HEK293T (cell line): Measurements from ENCODE around the gene CYP2S1.

Experiments
- CTCF ChIA-PET: fragments of 350-600 bp; formaldehyde crosslinking; extraction: SDS; loops from one replicate; lab custom pipeline; 2021; ENCODE audit warnings: antibody characterized with exemption, inconsistent platforms; lab: Yijun Ruan, JAX
- POLR2A ChIA-PET: fragments of 350-600 bp; formaldehyde crosslinking; extraction: SDS; loops from one replicate; lab custom pipeline; 2020; ENCODE audit warnings: antibody characterized with exemption, inconsistent platforms; lab: Yijun Ruan, JAX
- DNase-seq: peaks from one replicate; pipeline ENCODE4 v3.0.0; 2012; ENCODE audit warnings: mixed read lengths; ENCODE audit errors: extremely low spot score
- ARNT ChIP-seq: fragments of 450-650 bp; IDR thresholded peaks from 2 replicates; pipeline ENCODE4 v1.6.1; 2017; ENCODE audit warnings: mild to moderate bottlenecking
- BHLHE40 ChIP-seq: fragments of 450-650 bp; IDR thresholded peaks from 2 replicates; pipeline ENCODE4 v1.6.1; 2016; ENCODE audit warnings: mild to moderate bottlenecking, moderate library complexity, borderline replicate concordance
- CTBP1 ChIP-seq: fragments of 450-650 bp; IDR thresholded peaks from 2 replicates; pipeline ENCODE4 v1.6.1; 2016; ENCODE audit warnings: borderline replicate concordance
- ELF4 ChIP-seq: fragments of 450-650 bp; IDR thresholded peaks from 2 replicates; pipeline ENCODE4 v1.6.1; 2017; ENCODE audit warnings: antibody characterized with exemption
- FOXA1 ChIP-seq: fragments of 450-650 bp; IDR thresholded peaks from 2 replicates; pipeline ENCODE4 v1.6.1; 2016; ENCODE audit warnings: mild to moderate bottlenecking
- FOXK2 ChIP-seq: fragments of 450-650 bp; IDR thresholded peaks from 2 replicates; pipeline ENCODE4 v1.6.1; 2016; ENCODE audit warnings: mild to moderate bottlenecking
- FOXM1 ChIP-seq: fragments of 450-650 bp; IDR thresholded peaks from 2 replicates; pipeline ENCODE4 v1.6.1; 2017; ENCODE audit warnings: mild to moderate bottlenecking, borderline replicate concordance
- HDGF ChIP-seq: fragments of 450-650 bp; IDR thresholded peaks from 2 replicates; pipeline ENCODE4 v1.6.1; 2017; ENCODE audit warnings: antibody characterized with exemption, borderline replicate concordance
- L3MBTL2 ChIP-seq: fragments of 450-650 bp; conservative IDR thresholded peaks from 2 replicates; pipeline ENCODE4 v1.6.1; 2016; ENCODE audit warnings: mild to moderate bottlenecking
- LEF1 ChIP-seq: fragments of 450-650 bp; IDR thresholded peaks from 2 replicates; pipeline ENCODE4 v1.6.1; 2017; ENCODE audit warnings: mild to moderate bottlenecking, borderline replicate concordance
- NFRKB ChIP-seq: fragments of 450-650 bp; IDR thresholded peaks from 2 replicates; pipeline ENCODE4 v1.6.1; 2016; ENCODE audit warnings: mild to moderate bottlenecking, moderate library complexity
- SP1 ChIP-seq: fragments of 450-650 bp; IDR thresholded peaks from 2 replicates; pipeline ENCODE4 v1.6.1; 2017
- SUZ12 ChIP-seq: fragments of 450-650 bp; IDR thresholded peaks from 2 replicates; pipeline ENCODE4 v1.6.1; 2016; ENCODE audit warnings: mild to moderate bottlenecking
- TARDBP ChIP-seq: fragments of 450-650 bp; IDR thresholded peaks from 2 replicates; pipeline ENCODE4 v1.6.1; 2016
- ZNF384 ChIP-seq: fragments of 450-650 bp; IDR thresholded peaks from 2 replicates; pipeline ENCODE4 v1.6.1; 2016
- TF ChIP-seq, protein P1 (sequence below): fragments of 450-650 bp; IDR thresholded peaks from 2 replicates; pipeline ENCODE4 v1.6.1; 2016

CYP2S1 gene

DNA sequence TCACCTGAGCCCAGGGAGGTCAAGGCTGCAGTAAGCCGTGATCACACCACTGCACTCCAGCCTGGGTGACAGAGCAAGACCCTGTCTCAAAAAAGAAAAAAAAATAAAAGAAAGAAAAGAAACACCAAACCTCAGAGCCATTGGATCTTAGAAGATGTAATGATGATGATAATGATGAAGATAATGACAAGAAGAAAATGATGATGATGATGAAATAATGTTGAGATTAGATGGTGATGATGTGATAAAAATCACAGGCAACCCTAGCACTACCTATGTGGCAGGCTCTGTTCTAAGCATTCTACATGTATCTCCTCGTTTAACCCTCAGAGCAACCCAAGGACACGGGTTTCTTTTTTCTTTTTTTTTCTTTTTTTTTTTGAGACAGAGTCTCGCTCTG is 51.1 kb downstream of the CYP2S1 start:
- TF ChIP-seq ARNT (no peak), CTBP1 (no peak), LEF1 (no peak), FOXK2 (no peak), TARDBP (no peak), SUZ12 (no peak), L3MBTL2 (no peak), HDGF (no peak)
- ChIA-PET POLR2A (no interaction called here), CTCF (no interaction called here)
- DNase-seq = no peak

DNA sequence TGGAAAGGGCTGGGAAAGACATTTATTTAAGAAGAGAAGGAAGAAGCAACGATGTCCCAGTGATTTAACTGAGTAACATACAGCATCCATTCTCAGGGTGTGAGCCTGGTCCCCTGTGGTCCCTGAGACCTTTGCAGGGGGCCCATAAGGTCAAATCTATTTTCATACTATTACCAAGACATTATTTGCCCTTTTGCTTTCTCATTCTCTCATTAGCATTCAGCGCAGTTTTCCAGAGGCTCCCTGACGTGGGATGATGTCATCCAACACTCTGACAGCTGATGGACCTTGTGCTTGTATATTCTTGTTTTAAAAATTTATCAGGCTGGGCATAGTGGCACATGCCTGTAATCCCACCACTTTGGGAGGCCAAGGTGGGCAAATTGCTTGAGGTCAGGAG is 52.8 kb downstream of the CYP2S1 start:
- POLR2A ChIA-PET = no interaction called here
- CTCF ChIA-PET = no interaction called here
- DNase-seq = no peak
- no peak for TF ChIP-seq L3MBTL2
- TF ChIP-seq CTBP1 = no peak
- TF ChIP-seq TARDBP = no peak
- TF ChIP-seq, protein P1, sequence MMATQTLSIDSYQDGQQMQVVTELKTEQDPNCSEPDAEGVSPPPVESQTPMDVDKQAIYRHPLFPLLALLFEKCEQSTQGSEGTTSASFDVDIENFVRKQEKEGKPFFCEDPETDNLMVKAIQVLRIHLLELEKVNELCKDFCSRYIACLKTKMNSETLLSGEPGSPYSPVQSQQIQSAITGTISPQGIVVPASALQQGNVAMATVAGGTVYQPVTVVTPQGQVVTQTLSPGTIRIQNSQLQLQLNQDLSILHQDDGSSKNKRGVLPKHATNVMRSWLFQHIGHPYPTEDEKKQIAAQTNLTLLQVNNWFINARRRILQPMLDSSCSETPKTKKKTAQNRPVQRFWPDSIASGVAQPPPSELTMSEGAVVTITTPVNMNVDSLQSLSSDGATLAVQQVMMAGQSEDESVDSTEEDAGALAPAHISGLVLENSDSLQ = no peak
- no peak for TF ChIP-seq LEF1

DNA sequence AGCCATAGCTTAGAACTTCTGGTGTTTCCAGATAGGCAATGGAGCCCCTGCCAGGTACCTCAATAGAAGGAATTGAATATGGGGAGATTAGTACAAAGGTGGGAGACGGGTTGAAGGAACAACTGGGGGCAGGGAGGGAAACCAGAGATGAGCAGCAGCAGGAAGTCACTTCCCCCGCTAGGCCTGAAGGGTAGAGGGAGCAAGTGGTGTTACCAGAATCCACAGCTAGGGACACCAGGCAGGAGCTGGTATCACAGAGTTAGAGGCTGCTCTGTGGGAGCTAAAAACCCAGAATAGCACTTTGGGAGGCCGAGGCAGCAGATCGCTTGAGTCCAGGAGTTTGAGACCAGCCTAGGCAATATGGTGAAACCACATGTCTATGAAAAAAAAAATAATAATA is 55.9 kb downstream of the CYP2S1 start:
- DNase-seq = peak; percentile 21
- ChIA-PET CTCF (interaction anchor here (0.7 kb wide), 1 partner anchor 14 kb away, joined by 3 read pairs; no protein-coding TSS in a partner anchor), POLR2A (no interaction called here)
- no peak for TF ChIP-seq BHLHE40
- TF ChIP-seq FOXK2 = no peak
- TF ChIP-seq LEF1 = no peak
- TF ChIP-seq SUZ12 = no peak
- no peak for TF ChIP-seq NFRKB

DNA sequence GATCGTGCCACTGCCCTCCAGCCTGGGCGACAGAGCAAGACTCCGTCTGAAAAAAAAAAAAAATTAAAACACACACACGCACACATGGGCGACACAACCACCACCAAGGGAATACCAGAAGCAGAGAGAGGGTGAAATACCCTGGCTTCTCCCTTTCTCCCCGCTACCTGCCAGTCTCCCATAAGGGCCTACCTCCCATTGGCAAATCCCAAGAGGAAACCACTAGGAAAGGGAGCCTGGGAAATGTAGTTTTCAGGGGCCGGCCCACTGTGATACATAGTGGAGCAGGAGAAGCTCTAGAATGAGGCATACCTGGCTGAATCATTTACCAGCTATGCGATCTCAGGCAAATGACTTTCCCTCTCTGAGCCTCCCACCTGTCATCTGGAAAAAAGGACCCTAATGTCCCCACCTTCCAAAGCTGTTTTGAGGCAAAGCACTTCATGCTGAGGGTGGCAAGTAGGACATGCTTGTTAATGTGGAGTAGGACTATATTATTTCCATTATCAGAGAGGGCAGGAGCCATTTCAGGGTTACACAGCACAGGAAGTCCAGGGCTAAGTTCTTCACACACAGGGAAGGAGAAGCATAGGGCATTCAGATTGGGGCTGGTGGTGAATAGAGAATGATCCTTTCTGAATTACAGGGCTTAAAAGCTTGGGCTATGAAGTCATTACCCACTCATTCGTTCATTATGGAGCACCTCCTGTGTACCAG is 56.8 kb downstream of the CYP2S1 start:
- CTCF ChIA-PET = no interaction called here
- POLR2A ChIA-PET = no interaction called here
- TF ChIP-seq HDGF (no peak), ZNF384 (no peak), CTBP1 (no peak), L3MBTL2 (no peak), FOXA1 (no peak), BHLHE40 (no peak), FOXK2 (no peak), NFRKB (no peak), LEF1 (no peak), SP1 (no peak), FOXM1 (no peak), SUZ12 (no peak), ARNT (no peak), ELF4 (no peak), TARDBP (no peak)
- TF ChIP-seq, protein P1 = no peak
- DNase-seq = no peak

DNA sequence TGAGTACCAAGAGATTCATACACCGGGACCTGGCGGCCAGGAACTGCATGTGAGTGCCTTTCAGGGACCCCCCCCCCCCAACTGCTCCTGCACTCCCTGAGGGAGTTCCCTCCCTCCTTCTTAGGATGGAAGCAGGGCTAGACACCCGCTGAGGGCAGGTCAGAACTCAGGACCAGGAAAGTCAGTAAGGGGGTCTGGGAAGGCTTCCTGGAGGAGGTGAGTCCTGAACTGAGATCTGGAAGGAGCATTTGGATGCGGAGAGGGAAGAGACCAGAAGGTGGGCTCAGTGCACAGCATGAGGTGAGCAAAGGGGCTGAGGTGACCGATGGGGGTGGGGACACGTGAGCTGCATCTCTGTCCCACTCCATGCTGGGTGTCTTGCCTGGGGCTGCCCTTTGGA is 60.6 kb downstream of the CYP2S1 start:
- CTCF ChIA-PET = no interaction called here
- TF ChIP-seq ELF4 (no peak), FOXA1 (no peak)
- DNase-seq = no peak
- POLR2A ChIA-PET = no interaction called here

DNA sequence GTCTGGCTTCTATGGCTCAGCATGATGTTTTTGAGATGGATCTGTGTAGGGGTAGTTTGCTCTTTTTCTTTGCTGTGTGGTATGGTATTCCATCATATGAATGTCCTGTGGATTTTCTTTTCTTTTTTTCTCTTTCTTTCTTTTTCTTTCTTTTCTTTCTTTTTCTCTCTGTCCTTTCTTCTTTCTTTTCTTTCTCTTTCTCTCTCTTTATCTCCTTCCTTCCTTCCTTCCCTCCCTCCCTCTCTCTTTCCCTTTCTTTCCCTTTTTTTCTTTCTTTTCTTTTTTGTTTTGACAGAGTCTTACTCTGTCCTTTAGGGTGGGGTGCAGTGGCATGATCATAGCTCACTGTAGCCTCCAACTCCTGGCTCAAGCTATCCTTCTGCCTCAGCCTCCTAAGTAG is 62.2 kb downstream of the CYP2S1 start:
- no peak for DNase-seq
- ChIA-PET CTCF (interaction anchor here (0.8 kb wide), 1 partner anchor 11 kb away, joined by 3 read pairs; no protein-coding TSS in a partner anchor), POLR2A (no interaction called here)
- no peak for TF ChIP-seq ARNT
- TF ChIP-seq FOXM1 = no peak
- no peak for TF ChIP-seq CTBP1
- TF ChIP-seq, protein P1 = no peak
- TF ChIP-seq SUZ12 = no peak
- no peak for TF ChIP-seq L3MBTL2
- no peak for TF ChIP-seq FOXK2
- no peak for TF ChIP-seq FOXA1
- TF ChIP-seq NFRKB = no peak
- no peak for TF ChIP-seq ZNF384
- no peak for TF ChIP-seq BHLHE40
- no peak for TF ChIP-seq HDGF
- no peak for TF ChIP-seq TARDBP
- TF ChIP-seq LEF1 = no peak
- TF ChIP-seq ELF4 = no peak
